DOHH2 (cell line): ENCODE measurements around the gene CRYGN.

Source experiments
- H3F3A ChIP-seq: fragments of 200-600 bp; sonication (generic), shearing (Covaris generic); 2 replicates; pipeline ENCODE4 v1.6.0; 2016; ENCODE audit warnings: antibody characterized with exemption, mild to moderate bottlenecking; ENCODE audit not compliant: control insufficient read depth, insufficient read depth
- H3K27ac ChIP-seq: fragments of 200-600 bp; sonication (generic); 2 replicates; pipeline ENCODE4 v1.5.1; 2014; ENCODE audit warnings: low read depth, mild to moderate bottlenecking, low read length, moderate library complexity
- H3K27me3 ChIP-seq: fragments of 200-600 bp; sonication (generic); 2 replicates; pipeline ENCODE4 v1.6.1; 2014; ENCODE audit warnings: mild to moderate bottlenecking, low read length, mixed read lengths; ENCODE audit not compliant: control insufficient read depth
- H3K36me3 ChIP-seq: fragments of 200-600 bp; sonication (generic); 2 replicates; pipeline ENCODE4 v1.6.1; 2014; ENCODE audit warnings: mild to moderate bottlenecking, low read length, moderate library complexity, mixed read lengths; ENCODE audit not compliant: control insufficient read depth
- H3K4me1 ChIP-seq: fragments of 200-600 bp; sonication (generic); 2 replicates; pipeline ENCODE4 v1.6.1; 2014; ENCODE audit warnings: mild to moderate bottlenecking, low read length, mixed read lengths; ENCODE audit not compliant: control insufficient read depth
- H3K4me2 ChIP-seq: fragments of 200-600 bp; sonication (generic); 2 replicates; pipeline ENCODE4 v1.6.0; 2014; ENCODE audit warnings: mild to moderate bottlenecking, low read length, moderate library complexity
- H3K4me3 ChIP-seq: fragments of 200-600 bp; sonication (generic); 2 replicates; pipeline ENCODE4 v1.5.1; 2014; ENCODE audit warnings: mild to moderate bottlenecking, low read length, mixed read lengths
- H3K79me2 ChIP-seq: fragments of 200-600 bp; sonication (generic); 2 replicates; pipeline ENCODE4 v1.6.1; 2014; ENCODE audit warnings: mild to moderate bottlenecking, low read length, mixed read lengths; ENCODE audit not compliant: control insufficient read depth
- H3K9me2 ChIP-seq: fragments of 200-600 bp; sonication (generic); replicated peaks from 2 replicates; pipeline ENCODE4 v1.6.1; 2014; ENCODE audit warnings: mild to moderate bottlenecking, low read length, mixed read lengths; ENCODE audit not compliant: control insufficient read depth
- H3K9me3 ChIP-seq: fragments of 200-600 bp; sonication (generic); 2 replicates; pipeline ENCODE4 v1.6.1; 2014; ENCODE audit warnings: antibody characterized with exemption, low read length, mixed read lengths; ENCODE audit not compliant: control insufficient read depth, insufficient read depth
- H4K20me1 ChIP-seq: fragments of 200-600 bp; sonication (generic); 2 replicates; pipeline ENCODE4 v1.6.0; 2014; ENCODE audit warnings: low read depth, mild to moderate bottlenecking, antibody characterized with exemption, low read length, moderate library complexity; ENCODE audit not compliant: control insufficient read depth, insufficient read depth
- CTCF ChIP-seq: fragments of 200-600 bp; sonication (generic); IDR thresholded peaks from one replicate; pipeline ENCODE4 v1.5.1; 2014; ENCODE audit warnings: antibody characterized with exemption, mild to moderate bottlenecking, low read depth, low read length; ENCODE audit not compliant: poor library complexity, severe bottlenecking
- EZH2phosphoT487 ChIP-seq: fragments of 200-600 bp; sonication (generic); IDR thresholded peaks from 2 replicates; pipeline ENCODE4 v1.6.1; 2017; ENCODE audit warnings: borderline replicate concordance, mild to moderate bottlenecking, antibody characterized with exemption, low read length, moderate library complexity, mixed read lengths

The CRYGN gene

GRCh38 chr7:151405056-151405455 is 34.9 kb downstream of the CRYGN start:
- no peak overlapping the region for H3K27ac ChIP-seq
- H3F3A ChIP-seq = no peaks in the 10 kb centered on the region; the same call in none of the 2 replicates
- H4K20me1 ChIP-seq = no peaks in the 10 kb centered on the region
- peaks cover 37% of the 10 kb centered on the region for H3K4me1 ChIP-seq
- no peaks in the 10 kb centered on the region for H3K36me3 ChIP-seq
- TF ChIP-seq CTCF (no peak), EZH2phosphoT487 (no peak)
- H3K4me3 ChIP-seq = no peak overlapping the region
- H3K9me3 ChIP-seq = no peaks in the 10 kb centered on the region
- no peaks in the 10 kb centered on the region for H3K9me2 ChIP-seq
- no peaks in the 10 kb centered on the region for H3K79me2 ChIP-seq
- H3K27me3 ChIP-seq = no peaks in the 10 kb centered on the region; the same call in 1 of the 2 replicates
- H3K4me2 ChIP-seq = no peak overlapping the region

GRCh38 chr7:151404216-151405011 is 35.5 kb downstream of the CRYGN start:
- H3K27me3 ChIP-seq = no peaks in the 10 kb centered on the region
- H3K4me1 ChIP-seq = peaks cover 43% of the 10 kb centered on the region
- no peaks in the 10 kb centered on the region; the same call in none of the 2 replicates for H3F3A ChIP-seq
- H3K79me2 ChIP-seq = no peaks in the 10 kb centered on the region
- no peak overlapping the region for H3K27ac ChIP-seq
- H4K20me1 ChIP-seq = no peaks in the 10 kb centered on the region
- no peak for TF ChIP-seq CTCF
- no peak for TF ChIP-seq EZH2phosphoT487
- no peak overlapping the region for H3K4me3 ChIP-seq
- H3K9me3 ChIP-seq = no peaks in the 10 kb centered on the region
- no peaks in the 10 kb centered on the region for H3K36me3 ChIP-seq
- no peak overlapping the region for H3K4me2 ChIP-seq
- H3K9me2 ChIP-seq = no peaks in the 10 kb centered on the region

GRCh38 chr7:151403764-151404163 is 36.2 kb downstream of the CRYGN start:
- Histone ChIP-seq H3K9me3 (no peaks in the 10 kb centered on the region), H3K4me3 (no peak overlapping the region), H3K4me2 (no peak overlapping the region), H3F3A (no peaks in the 10 kb centered on the region; the same call in none of the 2 replicates), H3K27ac (no peak overlapping the region), H4K20me1 (no peaks in the 10 kb centered on the region), H3K79me2 (no peaks in the 10 kb centered on the region), H3K9me2 (no peaks in the 10 kb centered on the region), H3K4me1 (peaks cover 37% of the 10 kb centered on the region), H3K36me3 (no peaks in the 10 kb centered on the region), H3K27me3 (no peaks in the 10 kb centered on the region)
- TF ChIP-seq EZH2phosphoT487 = no peak
- no peak for TF ChIP-seq CTCF
